SK-N-SH (cell line): ENCODE data around the gene AHCTF1.

Experiments
- CTCF ChIP-seq: fragments of 200-600 bp; sonication (generic); IDR thresholded peaks from 2 replicates; pipeline ENCODE4 v1.6.1; 2017; ENCODE audit warnings: antibody characterized with exemption, mild to moderate bottlenecking, moderate library complexity
- POLR2AphosphoS5 ChIP-seq: IDR thresholded peaks from 2 replicates; pipeline ENCODE4 v1.6.1; 2012; ENCODE audit warnings: low read depth, low read length
- REST ChIP-seq: IDR thresholded peaks from 2 replicates; pipeline ENCODE4 v1.6.1; 2012; ENCODE audit warnings: mild to moderate bottlenecking, low read depth, low read length, moderate library complexity
- USF1 ChIP-seq: IDR thresholded peaks from 2 replicates; pipeline ENCODE4 v1.4.0; 2012; ENCODE audit warnings: low read depth, borderline replicate concordance
- USF2 ChIP-seq: fragments of 150-350 bp; IDR thresholded peaks from 2 replicates; pipeline ENCODE4 v1.6.1; 2017; ENCODE audit warnings: antibody characterized with exemption, low read length, low read depth, borderline replicate concordance

GRCh38 chr1:246978785-246979184, 47.0 kb upstream of the AHCTF1 start:
- TF ChIP-seq CTCF (no peak), USF1 (no peak), USF2 (no peak), POLR2AphosphoS5 (no peak), REST (no peak)
